HEK293T (cell line): Measurements from ENCODE around the gene PLCD1.

ENCODE experiments used
- FOXK2 ChIP-seq: fragments of 450-650 bp; IDR thresholded peaks from 2 replicates; pipeline ENCODE4 v1.6.1; 2016; ENCODE audit warnings: mild to moderate bottlenecking
- LEF1 ChIP-seq: fragments of 450-650 bp; IDR thresholded peaks from 2 replicates; pipeline ENCODE4 v1.6.1; 2017; ENCODE audit warnings: mild to moderate bottlenecking, borderline replicate concordance
- ZNF384 ChIP-seq: fragments of 450-650 bp; IDR thresholded peaks from 2 replicates; pipeline ENCODE4 v1.6.1; 2016

- TF ChIP-seq ZNF384, result no peak
- TF ChIP-seq FOXK2, result no peak
- no peak for TF ChIP-seq LEF1
Observed at GRCh38 chr3:38038447-38038911, 9.0 kb upstream of the PLCD1 start.
